Measurements from ENCODE around the gene AIG1.
"Not testable (repeated sequence)": the region's sequence is repeated elsewhere in the genome, so short reads cannot be mapped to it uniquely, and the experiment has no call there.

The AIG1 gene

GRCh38 chr6:143135325-143135724 is 74.6 kb downstream of the AIG1 start:
- DNase-seq = no peak

- DNase-seq = no peak
These were observed 75.3 kb downstream of the AIG1 start for GRCh38 chr6:143135797-143136561.

- no peak for DNase-seq
These were observed 76.0 kb downstream of the AIG1 start for GRCh38 chr6:143136647-143137046.

GRCh38 chr6:143139239-143139784 is 78.6 kb downstream of the AIG1 start:
- no peak for DNase-seq

GRCh38 chr6:143139884-143140283 is 79.2 kb downstream of the AIG1 start:
- DNase-seq = not testable (repeated sequence)

GRCh38 chr6:143140767-143141166 is 80.1 kb downstream of the AIG1 start:
- no peak for DNase-seq

GRCh38 chr6:143141442-143141841 is 80.8 kb downstream of the AIG1 start:
- no peak for DNase-seq

- DNase-seq = no peak
These were observed 85.6 kb downstream of the AIG1 start for GRCh38 chr6:143146186-143146851.

- no peak for DNase-seq
These were observed 89.1 kb downstream of the AIG1 start for GRCh38 chr6:143149771-143150170.

- peak in 1 of 2 experiments; percentile 21 for DNase-seq
These were observed 89.6 kb downstream of the AIG1 start for GRCh38 chr6:143150281-143150680.

GRCh38 chr6:143151381-143151780 is 90.7 kb downstream of the AIG1 start:
- no peak for DNase-seq

GRCh38 chr6:143155681-143156080 is 95.0 kb downstream of the AIG1 start:
- DNase-seq = no peak

- DNase-seq = no peak
These were observed 96.4 kb downstream of the AIG1 start for GRCh38 chr6:143157131-143157530.

- DNase-seq = no peak
These were observed 97.5 kb downstream of the AIG1 start for GRCh38 chr6:143158113-143158581.

GRCh38 chr6:143159001-143159400 is 98.3 kb downstream of the AIG1 start:
- DNase-seq = no peak

GRCh38 chr6:143160015-143160414 is 99.3 kb downstream of the AIG1 start:
- DNase-seq = no peak

GRCh38 chr6:143160439-143161220 is 99.9 kb downstream of the AIG1 start:
- DNase-seq = no peak

GRCh38 chr6:143163621-143164020 is 102.9 kb downstream of the AIG1 start:
- DNase-seq = no peak

- DNase-seq = no peak
These were observed 103.9 kb downstream of the AIG1 start for GRCh38 chr6:143164565-143165105.

- no peak for DNase-seq
These were observed 104.7 kb downstream of the AIG1 start for GRCh38 chr6:143165315-143165855.

GRCh38 chr6:143166247-143166695 is 105.6 kb downstream of the AIG1 start:
- DNase-seq = no peak

- DNase-seq = no peak
These were observed 106.5 kb downstream of the AIG1 start for GRCh38 chr6:143167224-143167623.
